Esophagus (tissue), 2 donors: ENCODE data around the gene OR2AT4. TPM values are rescaled to one million over a fixed set of nuclear protein-coding genes. Genes with fewer than 3 reads are reported as not detected.
"Not testable (repeated sequence)": the region's sequence is repeated elsewhere in the genome, so short reads cannot be mapped to it uniquely, and the experiment has no call there.

Experiments
- H3K27ac ChIP-seq, 2 donors: one replicate each; pipeline ENCODE4 v1.5.1; 2013; ENCODE audit warnings: low read depth in 2 of 2, mild to moderate bottlenecking in 2 of 2, inconsistent platforms in 1 of 2, low read length in 1 of 2, moderate library complexity in 1 of 2
- H3K27me3 ChIP-seq, 2 donors: one replicate each; pipeline ENCODE4 v1.6.1; 2013; ENCODE audit warnings: low read length in 2 of 2, control low read depth in 1 of 2, mild to moderate bottlenecking in 1 of 2; ENCODE audit not compliant: insufficient read depth in 2 of 2, control insufficient read depth in 1 of 2
- H3K36me3 ChIP-seq, 2 donors: one replicate each; pipeline ENCODE4 v1.6.1; 2013; ENCODE audit warnings: low read length in 1 of 2; ENCODE audit not compliant: control insufficient read depth in 2 of 2, insufficient read depth in 2 of 2
- H3K4me1 ChIP-seq, 2 donors: one replicate each; pipeline ENCODE4 v1.6.1; 2013; ENCODE audit warnings: low read length in 1 of 2; ENCODE audit not compliant: control insufficient read depth in 2 of 2, insufficient read depth in 2 of 2
- H3K4me3 ChIP-seq, 2 donors: one replicate each; pipeline ENCODE4 v1.5.1; 2013; ENCODE audit warnings: low read length in 2 of 2, mild to moderate bottlenecking in 2 of 2, low read depth in 1 of 2, moderate library complexity in 1 of 2
- H3K9me3 ChIP-seq, 2 donors: one replicate each; pipeline ENCODE4 v1.6.1; 2013; ENCODE audit warnings: mild to moderate bottlenecking in 2 of 2, low read depth in 1 of 2, low read length in 1 of 2, moderate library complexity in 1 of 2; ENCODE audit not compliant: control insufficient read depth in 2 of 2, insufficient read depth in 1 of 2
- WGBS, 2 donors: extraction: QIAGEN DNeasy Blood & Tissue Kit; methylation state at CpG; one replicate each; pipeline ENCODE4 v1.1.7; 2013; 5-methylcytosine and 5-hydroxymethylcytosine counted together
- polyA plus RNA-seq, 2 donors: library from polyadenylated mRNA; stranded (reverse); fragments of 200-250 nt; gene quantifications; one replicate each; pipeline ENCODE4 v1.2.3, GENCODE V29; 2013
- donor health status: healthy with polysubstance abuse.
- donor health status: Bipolar disorder and iron deficiency.

The OR2AT4 gene
- polyA plus RNA-seq, 2 donors = not detected

- Histone ChIP-seq H3K9me3 (no peaks in the 10 kb centered on the region), H3K4me1 (no peaks in the 10 kb centered on the region), H3K27me3 (no peaks in the 10 kb centered on the region), H3K27ac (no peak overlapping the region), H3K36me3 (no peaks in the 10 kb centered on the region), H3K4me3 (no peak overlapping the region)
- 86 to 91% methylated on average over 1 of the region's 1 CpG for WGBS, 2 donors
Observed at GRCh38 chr11:75052457-75052856, 44.2 kb downstream of the OR2AT4 start.

DNA sequence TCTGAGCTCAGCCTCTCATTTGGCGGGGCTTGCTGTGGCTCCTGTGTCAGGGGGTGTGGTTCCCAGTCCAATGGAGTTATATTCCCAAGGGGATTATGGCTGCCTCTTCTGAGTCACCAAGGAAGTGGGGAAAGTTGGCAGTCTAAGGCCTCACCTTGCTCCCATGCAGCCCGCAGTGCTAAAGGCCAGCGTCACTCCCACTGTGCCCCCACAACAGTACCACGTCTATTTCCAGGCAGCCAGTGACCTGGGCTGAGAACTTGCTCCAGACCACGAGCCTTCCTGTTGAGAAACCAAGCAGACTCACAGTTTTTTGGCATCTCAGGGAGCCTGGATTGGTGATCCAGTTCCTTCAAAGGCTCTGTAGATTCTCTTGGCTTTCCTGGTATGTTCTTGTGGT, 45.6 kb downstream of the OR2AT4 start:
- H3K36me3 ChIP-seq = no peaks in the 10 kb centered on the region
- H3K9me3 ChIP-seq = no peaks in the 10 kb centered on the region
- WGBS, 2 donors = 82 to 84% methylated on average over 5 of the region's 5 CpGs
- H3K4me1 ChIP-seq = no peaks in the 10 kb centered on the region
- H3K27me3 ChIP-seq = no peaks in the 10 kb centered on the region
- H3K27ac ChIP-seq = no peak overlapping the region
- H3K4me3 ChIP-seq = no peak overlapping the region

DNA sequence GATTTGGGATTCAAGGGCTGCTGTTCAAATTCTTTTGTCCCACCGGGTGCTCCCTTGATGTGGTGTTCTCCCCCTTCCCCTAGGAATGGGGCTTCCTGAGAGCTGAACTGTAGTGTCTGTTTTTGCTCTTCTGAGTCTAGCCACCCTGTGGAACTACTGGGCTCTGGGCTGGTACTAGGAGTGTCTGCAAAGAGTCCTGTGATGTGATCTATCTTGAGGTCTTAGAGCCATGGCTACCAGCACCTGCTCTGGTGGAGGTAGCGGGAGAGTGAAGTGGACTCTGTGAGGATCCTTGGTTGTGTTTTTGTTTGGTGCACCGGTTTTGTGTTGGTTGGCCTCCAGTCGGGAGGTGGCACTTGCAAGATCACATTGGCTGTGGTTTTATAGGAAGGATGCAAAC, 46.2 kb downstream of the OR2AT4 start:
- H3K27ac ChIP-seq = no peak overlapping the region
- H3K4me3 ChIP-seq = no peak overlapping the region
- H3K9me3 ChIP-seq = no peaks in the 10 kb centered on the region
- H3K27me3 ChIP-seq = no peaks in the 10 kb centered on the region
- no peaks in the 10 kb centered on the region for H3K36me3 ChIP-seq
- 81 to 90% methylated on average over 4 of the region's 4 CpGs for WGBS, 2 donors
- H3K4me1 ChIP-seq = no peaks in the 10 kb centered on the region

DNA sequence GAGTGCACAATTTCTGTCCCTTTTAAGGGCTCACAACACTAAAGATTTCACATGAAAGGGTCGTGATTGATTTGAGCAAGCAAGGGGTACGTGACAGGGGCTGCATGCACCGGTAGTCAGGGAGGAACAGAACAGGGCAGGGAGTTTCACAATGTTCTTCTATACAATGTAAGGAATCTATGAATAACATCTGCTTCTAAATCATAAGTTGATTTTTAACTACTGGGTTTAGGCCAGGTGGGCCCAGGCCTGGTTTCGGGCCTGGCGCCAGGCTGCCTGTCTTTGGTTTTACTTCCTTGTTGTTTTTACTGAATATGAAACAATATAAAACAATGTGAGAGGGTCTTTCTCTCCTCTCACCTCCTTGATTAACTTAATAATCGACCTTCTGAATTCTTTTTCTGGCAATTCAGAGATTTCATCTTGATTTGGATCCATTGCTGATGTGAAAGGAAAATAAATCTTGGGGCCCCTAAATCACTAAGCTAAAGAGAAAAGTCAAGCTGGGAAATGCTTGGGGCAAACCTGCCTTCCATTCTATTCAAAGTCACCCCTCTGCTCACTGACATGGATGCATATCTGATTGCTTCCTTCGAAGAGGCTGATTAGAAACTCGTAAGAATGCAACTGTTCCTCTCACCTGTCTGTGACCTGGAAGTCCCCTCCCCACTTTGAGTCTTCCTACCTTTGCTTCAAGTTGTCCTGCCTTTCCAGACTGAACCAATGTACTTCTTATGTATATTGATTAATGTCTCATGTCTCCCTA, 47.0 kb downstream of the OR2AT4 start:
- not testable (repeated sequence) for H3K36me3 ChIP-seq, H3K27ac ChIP-seq
- 72 to 75% methylated on average over 8 of the region's 8 CpGs for whole genome bisulfite sequencing, 2 donors

DNA sequence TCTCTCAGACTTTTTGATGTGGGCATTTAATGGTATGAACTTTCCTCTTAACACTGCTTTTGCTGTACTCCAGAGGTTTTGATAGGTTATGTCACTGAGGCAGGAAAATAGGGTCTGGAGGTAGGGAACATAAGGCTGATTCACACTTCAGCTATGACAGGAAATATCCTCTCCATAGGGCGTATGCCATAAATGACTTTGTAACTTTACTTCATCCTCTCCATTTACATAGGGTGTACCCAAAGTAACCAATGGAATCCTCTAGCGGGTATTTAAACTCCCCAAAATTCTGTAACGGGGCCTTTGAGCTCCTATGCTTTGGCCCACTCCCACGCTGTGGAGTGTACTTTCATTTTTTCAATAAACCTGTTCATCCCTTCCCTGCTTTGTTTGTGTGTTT, 49.5 kb downstream of the OR2AT4 start:
- 87 to 90% methylated on average over 4 of the region's 4 CpGs for WGBS, 2 donors
- Histone ChIP-seq H3K4me3 (no peak overlapping the region), H3K4me1 (no peaks in the 10 kb centered on the region), H3K9me3 (no peaks in the 10 kb centered on the region), H3K27ac (no peak overlapping the region), H3K27me3 (no peaks in the 10 kb centered on the region), H3K36me3 (no peaks in the 10 kb centered on the region)

More for the DNA sequence above, 47.0 kb downstream of the OR2AT4 start:
- not testable (repeated sequence) for H3K4me1 ChIP-seq, H3K9me3 ChIP-seq, H3K27me3 ChIP-seq, H3K4me3 ChIP-seq

DNA sequence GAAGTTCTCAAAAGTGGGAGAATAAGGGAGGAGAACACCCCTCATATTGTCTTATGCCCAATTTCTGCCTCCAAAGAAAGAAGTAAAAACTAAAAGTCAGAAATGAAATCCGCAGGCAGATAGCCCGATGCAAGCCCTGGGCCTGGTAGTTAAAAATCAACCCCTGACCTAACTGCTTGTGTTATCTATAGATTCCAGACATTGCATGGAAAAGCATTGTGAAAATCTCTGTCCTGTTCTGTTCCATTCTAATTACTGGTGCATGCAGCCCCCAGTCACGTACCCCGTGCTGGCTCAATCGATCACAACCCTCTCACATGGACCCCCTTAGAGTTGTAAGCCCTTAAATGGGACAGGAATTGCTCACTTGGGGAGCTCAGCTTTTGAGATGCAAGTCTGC, 50.0 kb downstream of the OR2AT4 start:
- not testable (repeated sequence) for H3K27me3 ChIP-seq, H3K9me3 ChIP-seq, H3K4me1 ChIP-seq, H3K4me3 ChIP-seq, H3K27ac ChIP-seq, H3K36me3 ChIP-seq
- WGBS, 2 donors = 75 to 85% methylated on average over 5 of the region's 5 CpGs

- WGBS, 2 donors = 74 to 77% methylated on average over 15 of the region's 15 CpGs
- not testable (repeated sequence) for H3K27ac ChIP-seq, H3K4me1 ChIP-seq, H3K4me3 ChIP-seq, H3K36me3 ChIP-seq, H3K27me3 ChIP-seq, H3K9me3 ChIP-seq
Observed at GRCh38 chr11:75044381-75045170, 52.1 kb downstream of the OR2AT4 start.

DNA sequence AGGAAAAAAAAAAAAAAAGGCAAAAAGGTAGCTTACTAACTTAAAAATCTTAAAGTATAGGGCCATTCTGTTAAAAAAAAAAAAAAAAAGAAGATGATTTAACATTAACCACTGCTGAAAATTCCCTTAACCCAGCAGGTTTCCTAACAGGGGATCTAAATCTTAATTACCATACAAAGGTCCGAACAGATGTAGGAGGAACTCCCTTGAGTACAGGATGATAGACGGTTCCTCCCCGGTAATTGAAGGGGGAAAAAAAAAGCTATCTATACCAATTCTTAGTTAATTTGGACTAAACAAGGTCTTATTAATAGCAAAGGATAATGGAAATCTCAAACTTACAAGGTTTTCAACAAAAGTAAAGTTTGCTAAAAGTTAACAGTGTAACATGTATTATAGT, 54.9 kb downstream of the OR2AT4 start:
- H3K27ac ChIP-seq, H3K9me3 ChIP-seq, H3K4me1 ChIP-seq, H3K36me3 ChIP-seq, H3K27me3 ChIP-seq, H3K4me3 ChIP-seq: not testable (repeated sequence)
- 45 to 58% methylated on average over 3 of the region's 3 CpGs for WGBS, 2 donors

- Histone ChIP-seq H3K4me3 (no peak overlapping the region), H3K36me3 (no peaks in the 10 kb centered on the region), H3K27ac (no peak overlapping the region), H3K4me1 (no peaks in the 10 kb centered on the region), H3K9me3 (no peaks in the 10 kb centered on the region), H3K27me3 (no peaks in the 10 kb centered on the region)
- WGBS, 2 donors = 91 to 93% methylated on average over 2 of the region's 2 CpGs
Observed at GRCh38 chr11:75041263-75041662, 55.4 kb downstream of the OR2AT4 start.
